Nephron (organoid): ENCODE data around the gene SPSB2.
A peak's percentile ranks its signal among the peaks of the same experiment; 100 is the strongest.

Experiments used
- H3K27ac Mint-ChIP-seq, 3 experiments: 2 replicates each; pipeline ENCODE4 v1.8.0; 2020; ENCODE audit warnings: mixed read lengths in 3 of 3, mild to moderate bottlenecking in 2 of 3, moderate library complexity in 1 of 3
- H3K27me3 Mint-ChIP-seq: 2 replicates; pipeline ENCODE4 v1.8.0; 2021; ENCODE audit warnings: low read depth, mild to moderate bottlenecking, moderate library complexity, mixed read lengths
- H3K36me3 Mint-ChIP-seq: 2 replicates; pipeline ENCODE4 v1.8.0; 2020; ENCODE audit warnings: low read depth, mixed read lengths
- H3K4me1 Mint-ChIP-seq: 2 replicates; pipeline ENCODE4 v1.8.0; 2020; ENCODE audit warnings: mixed read lengths
- H3K4me3 Mint-ChIP-seq, 3 experiments: 2 replicates each; pipeline ENCODE4 v1.8.0; 2020; ENCODE audit warnings: mild to moderate bottlenecking in 3 of 3, mixed read lengths in 3 of 3, moderate library complexity in 2 of 3
- H3K9me3 Mint-ChIP-seq: 2 replicates; pipeline ENCODE4 v1.8.0; 2020; ENCODE audit warnings: mixed read lengths
- CTCF ChIP-seq, 3 experiments: fragments of 200-600 bp; sonication (generic); IDR thresholded peaks; one replicate each; pipeline ENCODE4 v1.5.0; 2021; ENCODE audit warnings: antibody characterized with exemption in 3 of 3; ENCODE audit not compliant: unreplicated experiment in 3 of 3

Gene SPSB2

GRCh38 chr12:6830999-6831398 is 42.1 kb downstream of the SPSB2 start:
- peaks cover 24% of the 10 kb centered on the region for H3K4me1 Mint-ChIP-seq
- no peak for TF ChIP-seq CTCF (IDR thresholded peaks at IDR 0.05; ENCODE audit: unreplicated experiment in 3 of 3)
- H3K36me3 Mint-ChIP-seq = peaks cover 41% of the 10 kb centered on the region
- peak overlapping the region; percentile 64 to 100 (median 97) for H3K4me3 Mint-ChIP-seq
- H3K27ac Mint-ChIP-seq = peak overlapping the region; percentile 9 to 70 (median 30)
- no peaks in the 10 kb centered on the region for H3K9me3 Mint-ChIP-seq
- peaks cover 3% of the 10 kb centered on the region for H3K27me3 Mint-ChIP-seq

GRCh38 chr12:6830286-6830890 is 42.7 kb downstream of the SPSB2 start:
- Mint-ChIP-seq H3K36me3 (peaks cover 38% of the 10 kb centered on the region), H3K9me3 (no peaks in the 10 kb centered on the region), H3K27ac (peak overlapping the region; percentile 30 to 99 (median 70)), H3K4me3 (peak overlapping the region; percentile 96 to 100 (median 97)), H3K27me3 (peaks cover 3% of the 10 kb centered on the region), H3K4me1 (peaks cover 30% of the 10 kb centered on the region)
- TF ChIP-seq CTCF (IDR thresholded peaks at IDR 0.05; ENCODE audit: unreplicated experiment in 3 of 3) = no peak

- Mint-ChIP-seq H3K4me3 (peak overlapping the region; percentile 96 to 100 (median 97)), H3K36me3 (peaks cover 35% of the 10 kb centered on the region), H3K27me3 (peaks cover 3% of the 10 kb centered on the region), H3K27ac (peak overlapping the region; percentile 94 to 99 (median 98)), H3K4me1 (peaks cover 37% of the 10 kb centered on the region), H3K9me3 (no peaks in the 10 kb centered on the region)
- peak in 1 of 3 experiments; percentile 10 for TF ChIP-seq CTCF (IDR thresholded peaks at IDR 0.05; ENCODE audit: unreplicated experiment in 3 of 3)
Measured at GRCh38 chr12:6829536-6830220, 43.4 kb downstream of the SPSB2 start.

- Mint-ChIP-seq H3K36me3 (peaks cover 30% of the 10 kb centered on the region), H3K4me1 (peaks cover 42% of the 10 kb centered on the region), H3K27me3 (peaks cover 3% of the 10 kb centered on the region), H3K27ac (peak overlapping the region; percentile 94 to 99 (median 98)), H3K9me3 (no peaks in the 10 kb centered on the region), H3K4me3 (peak overlapping the region; percentile 96 to 100 (median 97))
- no peak for TF ChIP-seq CTCF (IDR thresholded peaks at IDR 0.05; ENCODE audit: unreplicated experiment in 3 of 3)
Measured at GRCh38 chr12:6828781-6829535, 44.1 kb downstream of the SPSB2 start.

GRCh38 chr12:6827982-6828780 is 44.9 kb downstream of the SPSB2 start, which contains the start of gene P3H3:
Gene P3H3 (plus strand): TSS chr12:6828407. CDS start chr12:6828441, 34 bp downstream.
- peaks cover 22% of the 10 kb centered on the region for H3K36me3 Mint-ChIP-seq
- peak within 1 kb of the TSS; percentile 96 to 100 (median 97) for H3K4me3 Mint-ChIP-seq
- peaks cover 3% of the 10 kb centered on the region for H3K27me3 Mint-ChIP-seq
- H3K4me1 Mint-ChIP-seq = peaks cover 44% of the 10 kb centered on the region
- H3K9me3 Mint-ChIP-seq = no peaks in the 10 kb centered on the region
- no peak for TF ChIP-seq CTCF (IDR thresholded peaks at IDR 0.05; ENCODE audit: unreplicated experiment in 3 of 3)
- peak within 1 kb of the TSS; percentile 98 to 99 (median 98) for H3K27ac Mint-ChIP-seq
